Uterus (tissue), 2 donors: ENCODE results near the gene PPP2R5A.

Experiments
- CTCF ChIP-seq, 4 experiments: fragments of 200-600 bp in 2 of 4; fragments of 450-650 bp in 2 of 4; sonication (generic) in 2 of 4; IDR thresholded peaks; one replicate each; pipeline ENCODE4 v1.5.1; 2016 to 2019; ENCODE audit warnings: antibody characterized with exemption in 4 of 4, mild to moderate bottlenecking in 2 of 4, moderate library complexity in 1 of 4
- POLR2A ChIP-seq, 2 donors: fragments of 450-650 bp; IDR thresholded peaks; one replicate each; pipeline ENCODE4 v1.6.1; 2016; ENCODE audit warnings: antibody characterized with exemption in 2 of 2, mild to moderate bottlenecking in 1 of 2, moderate library complexity in 1 of 2

- TF ChIP-seq CTCF (IDR thresholded peaks at IDR 0.05) (no peak), POLR2A (IDR thresholded peaks at IDR 0.05) (no peak)
These were observed 23.8 kb upstream of the PPP2R5A start for GRCh38 chr1:212261361-212261929.
